ENCODE data around the gene GTF3C6.
"Not testable (repeated sequence)": the region's sequence is repeated elsewhere in the genome, so short reads cannot be mapped to it uniquely, and the experiment has no call there.

The GTF3C6 gene

DNA sequence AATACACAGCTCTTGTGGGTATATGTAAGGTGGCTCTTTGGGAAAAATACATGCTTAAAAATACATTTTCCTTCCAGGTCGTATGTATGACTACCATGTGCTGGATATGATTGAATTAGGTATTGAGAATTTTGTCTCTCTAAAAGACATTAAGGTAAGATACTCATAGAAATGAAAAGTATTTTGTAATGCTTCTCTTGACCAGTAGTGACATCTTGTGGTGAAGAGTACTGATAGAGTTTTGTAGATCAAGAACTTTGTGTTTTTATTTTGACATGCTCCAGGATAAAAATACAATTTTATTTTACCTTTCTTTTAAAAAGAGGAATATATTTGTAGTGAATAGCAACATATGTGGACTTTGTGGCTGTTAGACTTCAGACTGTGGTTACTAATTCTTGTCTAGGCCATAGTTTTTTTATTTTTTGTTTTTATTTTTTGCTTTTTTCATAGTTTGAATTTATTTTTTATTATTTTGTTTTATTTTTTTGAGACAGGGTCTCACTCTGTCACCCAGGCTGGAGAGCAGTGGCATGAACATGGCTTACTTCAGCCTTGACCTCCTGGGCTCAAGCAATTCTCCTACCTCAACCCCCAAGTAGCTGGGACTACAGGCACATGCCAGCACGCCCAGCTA is 41.2 kb downstream of the GTF3C6 start:
- Histone ChIP-seq H3K36me3 (replicated peaks; ENCODE audit: insufficient read depth, low read length) (peaks cover 4% of the 10 kb centered on the region; the same call in 1 of the 2 replicates), H4K20me1 (ENCODE audit: insufficient read depth, low read length) (no peaks in the 10 kb centered on the region)
- DNase-seq = no peak

DNA sequence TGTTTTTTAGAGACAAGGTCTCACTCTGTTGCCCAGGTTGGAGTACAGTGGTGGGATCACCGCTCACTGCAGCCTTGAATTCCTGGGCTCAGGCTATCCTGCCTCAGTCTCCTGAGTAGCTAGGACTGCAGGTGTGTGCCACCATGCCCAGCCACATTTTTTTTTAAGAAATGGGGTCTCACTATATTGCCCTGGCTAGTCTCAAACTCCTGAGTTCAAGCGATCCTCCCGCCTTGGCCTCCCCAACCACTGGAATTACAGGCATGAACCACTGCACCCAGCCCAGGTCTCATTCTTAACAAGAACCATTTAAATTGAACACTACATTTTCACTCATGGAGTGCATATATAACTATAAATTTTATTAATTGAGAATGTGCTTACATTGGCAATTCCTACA is 43.8 kb downstream of the GTF3C6 start:
- H3K79me2 ChIP-seq (ENCODE audit: low read length) = 0 out of 2 replicates have a peak, but pooled peaks cover 3% of the 10 kb centered on the region
- no peak overlapping the region for H3K27ac ChIP-seq (ENCODE audit: low read length)
- no peak for DNase-seq
- TF ChIP-seq EZH2 (optimal IDR thresholded peaks at IDR 0.05; ENCODE audit: low read depth, low read length) = no peak
- no peaks in the 10 kb centered on the region for H3K9me2 ChIP-seq (replicated peaks; ENCODE audit: insufficient read depth, low read length)
- no peak overlapping the region for H3K4me3 ChIP-seq (ENCODE audit: low read length)
- no peaks in the 10 kb centered on the region for H3K4me1 ChIP-seq (ENCODE audit: low read length)
- H3K36me3 ChIP-seq (replicated peaks; ENCODE audit: insufficient read depth, low read length) = peaks cover 2% of the 10 kb centered on the region; the same call in 1 of the 2 replicates
- no peak overlapping the region for H2AFZ ChIP-seq (ENCODE audit: low read length)
- no peaks in the 10 kb centered on the region for H4K20me1 ChIP-seq (ENCODE audit: insufficient read depth, low read length)
- no peak overlapping the region for H3K4me2 ChIP-seq (ENCODE audit: low read depth, low read length)
- no peaks in the 10 kb centered on the region for H3K9me3 ChIP-seq (replicated peaks; ENCODE audit: insufficient read depth, low read length)
- H3F3A ChIP-seq (ENCODE audit: insufficient read depth, low read length) = no peaks in the 10 kb centered on the region
- H3K27me3 ChIP-seq (replicated peaks; ENCODE audit: insufficient read depth, low read length) = no peaks in the 10 kb centered on the region
- H3K9ac ChIP-seq (ENCODE audit: low read length) = no peak overlapping the region

More for the DNA sequence above, 41.2 kb downstream of the GTF3C6 start:
- Histone ChIP-seq H3K27me3 (replicated peaks; ENCODE audit: insufficient read depth, low read length) (no peaks in the 10 kb centered on the region), H3K9me3 (replicated peaks; ENCODE audit: insufficient read depth, low read length) (no peaks in the 10 kb centered on the region), H3K4me3 (ENCODE audit: low read length) (no peak overlapping the region), H3K9ac (ENCODE audit: low read length) (no peak overlapping the region), H3K4me1 (ENCODE audit: low read length) (no peaks in the 10 kb centered on the region), H3K79me2 (ENCODE audit: low read length) (peaks cover 12% of the 10 kb centered on the region; the same call in 1 of the 2 replicates), H3K4me2 (ENCODE audit: low read depth, low read length) (no peak overlapping the region), H3F3A (ENCODE audit: insufficient read depth, low read length) (no peaks in the 10 kb centered on the region), H3K27ac (ENCODE audit: low read length) (no peak overlapping the region), H3K9me2 (replicated peaks; ENCODE audit: insufficient read depth, low read length) (no peaks in the 10 kb centered on the region), H2AFZ (ENCODE audit: low read length) (no peak overlapping the region)
- TF ChIP-seq, protein P1, sequence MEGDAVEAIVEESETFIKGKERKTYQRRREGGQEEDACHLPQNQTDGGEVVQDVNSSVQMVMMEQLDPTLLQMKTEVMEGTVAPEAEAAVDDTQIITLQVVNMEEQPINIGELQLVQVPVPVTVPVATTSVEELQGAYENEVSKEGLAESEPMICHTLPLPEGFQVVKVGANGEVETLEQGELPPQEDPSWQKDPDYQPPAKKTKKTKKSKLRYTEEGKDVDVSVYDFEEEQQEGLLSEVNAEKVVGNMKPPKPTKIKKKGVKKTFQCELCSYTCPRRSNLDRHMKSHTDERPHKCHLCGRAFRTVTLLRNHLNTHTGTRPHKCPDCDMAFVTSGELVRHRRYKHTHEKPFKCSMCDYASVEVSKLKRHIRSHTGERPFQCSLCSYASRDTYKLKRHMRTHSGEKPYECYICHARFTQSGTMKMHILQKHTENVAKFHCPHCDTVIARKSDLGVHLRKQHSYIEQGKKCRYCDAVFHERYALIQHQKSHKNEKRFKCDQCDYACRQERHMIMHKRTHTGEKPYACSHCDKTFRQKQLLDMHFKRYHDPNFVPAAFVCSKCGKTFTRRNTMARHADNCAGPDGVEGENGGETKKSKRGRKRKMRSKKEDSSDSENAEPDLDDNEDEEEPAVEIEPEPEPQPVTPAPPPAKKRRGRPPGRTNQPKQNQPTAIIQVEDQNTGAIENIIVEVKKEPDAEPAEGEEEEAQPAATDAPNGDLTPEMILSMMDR (IDR thresholded peaks at IDR 0.05; ENCODE audit: low read length) = peak; percentile 34
- TF ChIP-seq EZH2 (optimal IDR thresholded peaks at IDR 0.05; ENCODE audit: low read depth, low read length) = no peak
- no peak for TF ChIP-seq EZH2phosphoT487 (IDR thresholded peaks at IDR 0.05; ENCODE audit: low read length)

DNA sequence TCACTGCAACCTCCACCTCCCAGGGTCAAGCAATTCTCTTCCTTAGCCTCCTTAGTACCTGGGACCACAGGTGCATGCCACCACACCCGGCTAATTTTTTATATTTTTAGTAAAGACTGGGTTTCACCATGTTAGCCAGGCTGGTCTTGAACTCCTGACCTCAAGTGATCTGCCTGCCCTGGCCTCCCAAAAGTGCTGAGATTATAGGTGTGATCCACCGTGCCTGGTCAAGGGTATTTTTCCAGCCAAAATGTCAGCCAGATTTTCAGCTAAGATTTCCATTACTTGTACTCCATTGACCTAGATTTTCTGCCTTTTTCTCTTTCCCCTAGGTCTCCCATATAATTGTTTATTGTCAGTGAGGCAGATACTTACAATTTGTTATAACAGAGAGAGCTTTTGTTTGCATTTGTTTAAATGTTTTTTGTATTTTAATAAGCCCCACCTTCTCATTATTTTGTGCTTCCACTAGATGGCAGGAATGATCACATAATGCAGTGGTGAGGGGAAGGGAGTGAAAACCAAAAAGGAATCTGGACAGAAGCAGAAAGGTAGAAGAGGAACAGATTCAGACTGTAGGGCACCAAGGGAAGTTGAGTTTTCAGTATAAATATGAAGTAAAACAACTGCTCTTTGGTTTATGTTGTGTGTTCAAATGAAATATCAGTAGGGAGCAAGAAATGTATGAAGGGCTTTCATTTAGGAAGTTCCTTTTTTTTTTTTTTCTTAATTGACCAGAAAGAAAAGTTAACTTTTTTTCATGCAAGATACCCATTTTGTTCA is 53.0 kb downstream of the GTF3C6 start:
- no peak overlapping the region for H3K9ac ChIP-seq (ENCODE audit: low read length)
- no peak overlapping the region for H2AFZ ChIP-seq (ENCODE audit: low read length)
- no peaks in the 10 kb centered on the region for H3K27me3 ChIP-seq (replicated peaks; ENCODE audit: insufficient read depth, low read length)
- no peaks in the 10 kb centered on the region for H3K9me2 ChIP-seq (replicated peaks; ENCODE audit: insufficient read depth, low read length)
- no peaks in the 10 kb centered on the region for H3K79me2 ChIP-seq (ENCODE audit: low read length)
- H3F3A ChIP-seq (ENCODE audit: insufficient read depth, low read length) = no peaks in the 10 kb centered on the region
- peak; percentile 35 for DNase-seq
- no peak overlapping the region for H3K27ac ChIP-seq (ENCODE audit: low read length)
- H4K20me1 ChIP-seq (ENCODE audit: insufficient read depth, low read length) = no peaks in the 10 kb centered on the region
- H3K4me2 ChIP-seq (ENCODE audit: low read depth, low read length) = no peak overlapping the region
- TF ChIP-seq, protein P1 (IDR thresholded peaks at IDR 0.05; ENCODE audit: low read length) = peak; percentile 63
- no peak for TF ChIP-seq EZH2 (optimal IDR thresholded peaks at IDR 0.05; ENCODE audit: low read depth, low read length)
- H3K9me3 ChIP-seq (replicated peaks; ENCODE audit: insufficient read depth, low read length) = no peaks in the 10 kb centered on the region
- H3K4me3 ChIP-seq (ENCODE audit: low read length) = no peak overlapping the region
- H3K4me1 ChIP-seq (ENCODE audit: low read length) = no peaks in the 10 kb centered on the region
- peaks cover 3% of the 10 kb centered on the region; the same call in 1 of the 2 replicates for H3K36me3 ChIP-seq (replicated peaks; ENCODE audit: insufficient read depth, low read length)

DNA sequence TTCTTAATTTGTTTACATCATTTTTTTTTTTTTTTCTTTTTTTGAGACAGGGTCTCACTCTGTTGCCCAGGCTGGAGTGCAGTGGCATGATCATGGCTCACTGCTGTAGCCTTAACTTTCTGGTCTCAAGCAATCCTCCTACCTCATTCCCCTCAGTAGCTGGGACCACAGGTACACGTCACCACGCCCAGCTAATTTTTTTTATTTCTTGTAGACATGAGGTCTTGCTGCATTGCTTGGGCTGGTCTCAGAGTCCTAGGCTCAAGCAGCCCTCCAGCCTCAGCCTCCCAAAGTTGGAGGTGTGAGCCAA is 53.6 kb downstream of the GTF3C6 start:
- Histone ChIP-seq H2AFZ (ENCODE audit: low read length) (no peak overlapping the region), H3K4me1 (ENCODE audit: low read length) (no peaks in the 10 kb centered on the region), H3K27ac (ENCODE audit: low read length) (no peak overlapping the region), H3K9me3 (replicated peaks; ENCODE audit: insufficient read depth, low read length) (no peaks in the 10 kb centered on the region), H3K9me2 (replicated peaks; ENCODE audit: insufficient read depth, low read length) (no peaks in the 10 kb centered on the region), H3K36me3 (replicated peaks; ENCODE audit: insufficient read depth, low read length) (peaks cover 3% of the 10 kb centered on the region; the same call in 1 of the 2 replicates), H3K9ac (ENCODE audit: low read length) (no peak overlapping the region), H3K4me3 (ENCODE audit: low read length) (no peak overlapping the region), H3K79me2 (ENCODE audit: low read length) (no peaks in the 10 kb centered on the region), H3F3A (ENCODE audit: insufficient read depth, low read length) (no peaks in the 10 kb centered on the region), H3K27me3 (replicated peaks; ENCODE audit: insufficient read depth, low read length) (no peaks in the 10 kb centered on the region), H4K20me1 (ENCODE audit: insufficient read depth, low read length) (no peaks in the 10 kb centered on the region), H3K4me2 (ENCODE audit: low read depth, low read length) (no peak overlapping the region)
- no peak for DNase-seq
- no peak for TF ChIP-seq EZH2 (optimal IDR thresholded peaks at IDR 0.05; ENCODE audit: low read depth, low read length)
- TF ChIP-seq, protein P1 (IDR thresholded peaks at IDR 0.05; ENCODE audit: low read length) = no peak
- no peak for TF ChIP-seq EZH2phosphoT487 (IDR thresholded peaks at IDR 0.05; ENCODE audit: low read length)

DNA sequence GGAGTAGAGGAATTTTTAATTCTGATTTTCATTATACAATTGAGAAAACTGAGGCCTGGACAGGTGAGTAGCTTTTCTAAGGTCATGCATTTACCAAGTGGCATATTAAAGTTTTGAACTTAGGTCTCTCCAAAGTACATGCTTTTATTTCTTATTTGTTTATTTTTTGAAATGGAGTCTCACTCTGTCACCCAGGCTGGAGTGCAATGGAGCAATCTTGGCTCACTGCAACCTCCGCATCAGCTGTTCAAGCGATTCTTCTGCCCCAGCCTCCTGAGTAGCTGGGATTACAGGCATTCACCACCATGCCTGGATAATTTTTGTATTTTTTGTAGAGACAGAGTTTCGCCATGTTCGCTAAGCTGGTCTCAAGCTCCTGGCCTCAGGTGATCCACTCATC is 54.0 kb downstream of the GTF3C6 start:
- not testable (repeated sequence) for H2AFZ ChIP-seq (ENCODE audit: low read length); DNase-seq; H3F3A ChIP-seq (ENCODE audit: insufficient read depth, low read length); H3K4me1 ChIP-seq (ENCODE audit: low read length); H3K27me3 ChIP-seq (replicated peaks; ENCODE audit: insufficient read depth, low read length); H3K36me3 ChIP-seq (replicated peaks; ENCODE audit: insufficient read depth, low read length); H3K9ac ChIP-seq (ENCODE audit: low read length); H3K79me2 ChIP-seq (ENCODE audit: low read length); H3K9me3 ChIP-seq (replicated peaks; ENCODE audit: insufficient read depth, low read length); H3K27ac ChIP-seq (ENCODE audit: low read length); H3K4me2 ChIP-seq (ENCODE audit: low read depth, low read length); H4K20me1 ChIP-seq (ENCODE audit: insufficient read depth, low read length); H3K9me2 ChIP-seq (replicated peaks; ENCODE audit: insufficient read depth, low read length); H3K4me3 ChIP-seq (ENCODE audit: low read length)
